ENCODE measurements around the gene CNOT6. TPM values are rescaled to one million over a fixed set of nuclear protein-coding genes. Genes with fewer than 3 reads are reported as not detected.

The CNOT6 gene
- total RNA-seq, 1 experiment from 2014 or later, result 59.1 TPM

DNA sequence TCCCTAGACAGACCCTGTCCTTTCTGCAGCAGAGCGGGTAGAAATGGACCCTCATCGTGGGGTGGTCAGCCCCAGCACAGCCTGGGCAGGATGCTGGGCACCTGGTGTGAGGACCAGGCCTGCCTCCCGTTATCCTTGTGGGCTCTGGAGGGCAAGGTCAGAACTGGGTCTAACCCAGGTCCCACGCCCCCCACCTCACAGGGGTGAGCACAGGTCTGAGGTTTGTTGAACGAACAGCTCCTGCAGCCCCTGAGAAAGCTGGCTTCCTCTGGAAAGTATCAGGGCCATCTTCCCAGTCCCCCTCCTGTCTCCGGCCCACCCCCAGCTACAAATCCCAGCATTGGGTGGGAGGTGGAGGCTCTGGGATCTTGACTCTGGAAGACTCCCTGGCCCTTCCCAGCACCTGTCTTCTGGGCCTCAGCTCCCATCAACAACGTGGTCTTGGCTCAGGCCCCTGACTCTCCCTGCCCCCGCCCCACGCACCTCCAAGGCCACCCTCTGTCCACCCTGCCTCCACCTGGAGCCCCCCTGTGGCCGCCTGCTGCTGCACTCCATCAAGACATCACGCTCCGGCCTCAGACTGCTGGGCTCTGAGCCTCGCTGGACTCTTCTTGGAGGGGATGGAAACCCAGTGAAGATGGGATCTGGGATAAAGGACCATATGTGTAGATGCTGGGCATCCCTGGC, 30.1 kb upstream of the CNOT6 start:
- H4K20me1 ChIP-seq (ENCODE audit: insufficient read depth), result no peaks in the 10 kb centered on the region
- intact Hi-C loops (cut with micrococcal nuclease), result no loop called here
- no peaks in the 10 kb centered on the region for H3K79me2 ChIP-seq (ENCODE audit: insufficient read depth, low read length)
- no peak for TF ChIP-seq EGR1 (IDR thresholded peaks at IDR 0.05; ENCODE audit: low read depth)
- no peak for TF ChIP-seq REST (IDR thresholded peaks at IDR 0.05; ENCODE audit: low read depth)
- no peak for TF ChIP-seq SP1 (IDR thresholded peaks at IDR 0.05; ENCODE audit: low read depth)
- no peak for TF ChIP-seq SIN3A (IDR thresholded peaks at IDR 0.05; ENCODE audit: low read depth)
- TF ChIP-seq ELF1 (IDR thresholded peaks at IDR 0.05; ENCODE audit: borderline replicate concordance, low read depth), result no peak
- TF ChIP-seq YY1 (IDR thresholded peaks at IDR 0.05; ENCODE audit: extremely low read depth, insufficient replicate concordance, low read depth, low read length), result no peak
- TF ChIP-seq RAD21 (IDR thresholded peaks at IDR 0.05; ENCODE audit: low read depth), result no peak
- TF ChIP-seq EZH2 (IDR thresholded peaks at IDR 0.05), result no peak
- no peak for TF ChIP-seq TCF7L2 (IDR thresholded peaks at IDR 0.05; ENCODE audit: borderline replicate concordance, extremely low read depth, insufficient read depth, insufficient read length)
- TF ChIP-seq, protein P1, sequence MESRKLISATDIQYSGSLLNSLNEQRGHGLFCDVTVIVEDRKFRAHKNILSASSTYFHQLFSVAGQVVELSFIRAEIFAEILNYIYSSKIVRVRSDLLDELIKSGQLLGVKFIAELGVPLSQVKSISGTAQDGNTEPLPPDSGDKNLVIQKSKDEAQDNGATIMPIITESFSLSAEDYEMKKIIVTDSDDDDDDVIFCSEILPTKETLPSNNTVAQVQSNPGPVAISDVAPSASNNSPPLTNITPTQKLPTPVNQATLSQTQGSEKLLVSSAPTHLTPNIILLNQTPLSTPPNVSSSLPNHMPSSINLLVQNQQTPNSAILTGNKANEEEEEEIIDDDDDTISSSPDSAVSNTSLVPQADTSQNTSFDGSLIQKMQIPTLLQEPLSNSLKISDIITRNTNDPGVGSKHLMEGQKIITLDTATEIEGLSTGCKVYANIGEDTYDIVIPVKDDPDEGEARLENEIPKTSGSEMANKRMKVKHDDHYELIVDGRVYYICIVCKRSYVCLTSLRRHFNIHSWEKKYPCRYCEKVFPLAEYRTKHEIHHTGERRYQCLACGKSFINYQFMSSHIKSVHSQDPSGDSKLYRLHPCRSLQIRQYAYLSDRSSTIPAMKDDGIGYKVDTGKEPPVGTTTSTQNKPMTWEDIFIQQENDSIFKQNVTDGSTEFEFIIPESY (IDR thresholded peaks at IDR 0.05; ENCODE audit: extremely low read depth, insufficient replicate concordance, low read length), result no peak
- TF ChIP-seq SRF (IDR thresholded peaks at IDR 0.05; ENCODE audit: low read depth), result no peak
- TF ChIP-seq EZH2phosphoT487 (IDR thresholded peaks at IDR 0.05; ENCODE audit: borderline replicate concordance), result no peak
- CTCF ChIA-PET, result no interaction called here
- H3K36me3 ChIP-seq (ENCODE audit: control insufficient read depth in 1 of 2, insufficient read depth in 2 of 2, low read length in 2 of 2), result no peaks in the 10 kb centered on the region
- BruUV-seq (replicated peaks), result no TSS peak
- no peak overlapping the region for H3K9ac ChIP-seq (ENCODE audit: low read length)
- POLR2A ChIA-PET, result no interaction called here
- H3K27me3 ChIP-seq (ENCODE audit: insufficient read depth, low read length), result no peaks in the 10 kb centered on the region
- ATAC-seq (no peak), DNase-seq (ENCODE audit: low read depth, low spot score) (no peak)
- H3K4me2 ChIP-seq (ENCODE audit: low read length), result no peak overlapping the region
- H3K4me1 ChIP-seq (ENCODE audit: control insufficient read depth in 1 of 2, insufficient read depth in 2 of 2, low read length in 2 of 2), result peaks cover 7 to 14% of the 10 kb centered on the region in 2 experiments; a peak in 3 of 4 replicates
- no peak overlapping the region for H3K27ac ChIP-seq (ENCODE audit: low read depth, low read length)
- RAD21 ChIA-PET (ENCODE audit: low non-redundant PET in 1 of 2, low total read pairs in 2 of 2, uncharacterized antibody in 2 of 2, unreplicated experiment in 2 of 2), result no interaction called here
- H2AFZ ChIP-seq (ENCODE audit: low read depth, low read length, poor library complexity, severe bottlenecking), result no peak overlapping the region
- H3K9me2 ChIP-seq (ENCODE audit: insufficient read depth), result no peaks in the 10 kb centered on the region
- no peak overlapping the region for H3K4me3 ChIP-seq (replicated peaks in 1 of 2; ENCODE audit: low read depth in 1 of 2, low read length in 2 of 2)
- H3K9me3 ChIP-seq (ENCODE audit: control insufficient read depth in 1 of 2, insufficient read depth in 1 of 2, low read depth in 1 of 2, low read length in 2 of 2), result no peaks in the 10 kb centered on the region

Measured in HCT116 (cell line).